Measurements from ENCODE around the gene EED.

EED gene

GRCh38 chr11:86248609-86249008, 4.1 kb downstream of the EED start:
- no peak for DNase-seq

GRCh38 chr11:86249307-86250098, 5.0 kb downstream of the EED start:
- no peak for DNase-seq

GRCh38 chr11:86251345-86251744, 6.8 kb downstream of the EED start:
- DNase-seq = no peak

- DNase-seq = no peak
Observed at GRCh38 chr11:86255896-86256295, 11.3 kb downstream of the EED start.

GRCh38 chr11:86256608-86257007, 12.1 kb downstream of the EED start:
- DNase-seq = no peak

- DNase-seq = no peak
Observed at GRCh38 chr11:86257446-86257845, 12.9 kb downstream of the EED start.

GRCh38 chr11:86259730-86260129, 15.2 kb downstream of the EED start:
- DNase-seq = no peak

GRCh38 chr11:86261328-86261727, 16.8 kb downstream of the EED start:
- DNase-seq = no peak

GRCh38 chr11:86262387-86262786, 17.8 kb downstream of the EED start:
- DNase-seq = no peak

GRCh38 chr11:86264649-86265048, 20.1 kb downstream of the EED start:
- no peak for DNase-seq

- DNase-seq = no peak
Observed at GRCh38 chr11:86265194-86265593, 20.6 kb downstream of the EED start.

GRCh38 chr11:86269645-86270044, 25.1 kb downstream of the EED start:
- no peak for DNase-seq

- DNase-seq = peak in 2 of 4 experiments; percentile 18 to 20
Observed at GRCh38 chr11:86274503-86274902, 29.9 kb downstream of the EED start.

GRCh38 chr11:86274999-86275398, 30.4 kb downstream of the EED start:
- no peak for DNase-seq

- no peak for DNase-seq
Observed at GRCh38 chr11:86275493-86276370, 31.2 kb downstream of the EED start.

GRCh38 chr11:86277741-86278140, 33.2 kb downstream of the EED start:
- no peak for DNase-seq

GRCh38 chr11:86278226-86278625, 33.7 kb downstream of the EED start:
- DNase-seq = no peak

- DNase-seq = peak in 1 of 4 experiments; percentile 24
Observed at GRCh38 chr11:86279747-86280146, 35.2 kb downstream of the EED start.

- no peak for DNase-seq
Observed at GRCh38 chr11:86287468-86287796, 42.9 kb downstream of the EED start.

GRCh38 chr11:86288776-86289507, 44.4 kb downstream of the EED start:
- peak in 2 of 4 experiments; percentile 7 to 19 for DNase-seq

- DNase-seq = peak in 3 of 4 experiments; percentile 9 to 28 (median 24)
Observed at GRCh38 chr11:86289508-86290280, 45.1 kb downstream of the EED start.

All from suppressor macrophage (primary cell).